ENCODE results near the gene SAP30L.
A peak's percentile ranks its signal among the peaks of the same experiment; 100 is the strongest.

SAP30L gene

DNA sequence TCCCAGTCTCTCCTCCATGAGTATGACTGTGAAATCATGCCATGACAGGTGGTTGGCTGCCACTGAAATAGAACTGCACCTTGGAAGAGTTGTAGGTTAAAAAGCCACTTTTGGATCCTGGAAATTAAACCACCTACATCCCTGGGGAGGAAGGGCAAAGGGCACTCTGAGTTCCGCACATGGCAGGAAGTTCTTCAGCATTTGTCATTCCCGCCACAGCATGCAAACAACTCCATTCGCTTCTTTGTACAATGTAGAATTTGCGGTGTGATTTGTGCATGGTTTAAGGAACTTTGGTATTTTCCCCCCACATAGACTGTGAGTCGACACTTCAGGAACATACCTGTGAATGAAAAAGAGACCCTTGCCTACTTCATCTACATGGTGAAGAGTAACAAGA lies 9.8 kb downstream of the SAP30L start:
- DNase-seq, result no peak
- in situ Hi-C loops (cut with HindIII; ENCODE audit: low pct_ligation_motif_present, low pct_unique_long_range_greater_than_20kb, low sequenced_read_pairs), result no loop called here

GRCh38 chr5:154456540-154456939 lies 10.7 kb downstream of the SAP30L start:
- DNase-seq, result no peak
- in situ Hi-C loops (cut with HindIII; ENCODE audit: low pct_ligation_motif_present, low pct_unique_long_range_greater_than_20kb, low sequenced_read_pairs), result no loop called here

- DNase-seq, result no peak
- in situ Hi-C loops (cut with HindIII; ENCODE audit: low pct_ligation_motif_present, low pct_unique_long_range_greater_than_20kb, low sequenced_read_pairs), result no loop called here
Measured at GRCh38 chr5:154459015-154459414, 13.2 kb downstream of the SAP30L start.

DNA sequence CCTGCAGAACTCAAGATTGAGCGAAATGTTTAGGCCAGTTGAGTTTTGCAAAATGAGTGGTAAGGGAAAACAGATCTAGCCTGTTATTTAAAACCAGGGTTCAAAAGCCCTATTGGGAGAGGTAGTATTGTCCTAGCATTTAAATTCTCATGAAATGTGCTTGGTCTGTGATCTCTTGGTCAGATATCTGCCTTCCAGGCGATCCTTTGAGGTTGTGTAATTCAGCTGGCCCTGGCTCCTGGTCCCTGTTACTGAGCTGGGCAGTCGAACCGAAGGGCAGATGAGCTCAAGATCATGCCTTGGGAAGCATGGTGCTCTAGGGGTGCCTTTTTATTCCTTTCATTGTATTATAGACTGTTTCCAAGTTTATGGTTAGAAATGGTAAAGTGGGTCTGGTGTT lies 14.4 kb downstream of the SAP30L start:
- no peak for DNase-seq
- in situ Hi-C loops (cut with HindIII; ENCODE audit: low pct_ligation_motif_present, low pct_unique_long_range_greater_than_20kb, low sequenced_read_pairs), result no loop called here

- in situ Hi-C loops (cut with HindIII; ENCODE audit: low pct_ligation_motif_present, low pct_unique_long_range_greater_than_20kb, low sequenced_read_pairs), result no loop called here
- peak; percentile 12 for DNase-seq
Measured at GRCh38 chr5:154461531-154461930, 15.7 kb downstream of the SAP30L start.

DNA sequence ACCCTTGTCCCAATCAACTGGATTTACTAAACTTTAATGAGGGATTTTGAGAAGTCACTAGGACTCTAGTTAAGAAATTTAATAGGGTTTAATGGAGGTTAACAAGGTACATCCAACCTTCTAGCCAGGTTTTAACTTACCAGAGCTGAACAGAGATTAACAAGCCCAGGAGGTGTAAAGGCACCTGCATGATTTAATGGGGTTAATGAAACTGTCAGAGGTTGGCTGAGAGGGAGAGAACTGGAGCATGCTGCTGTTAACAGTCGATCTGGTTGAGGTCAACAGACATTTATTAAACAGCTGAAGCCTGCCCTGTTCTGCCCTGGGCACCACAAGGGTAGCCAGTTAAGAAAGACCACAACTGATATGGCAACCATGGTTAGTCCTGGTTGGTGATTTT lies 18.6 kb downstream of the SAP30L start:
- in situ Hi-C loops (cut with HindIII; ENCODE audit: low pct_ligation_motif_present, low pct_unique_long_range_greater_than_20kb, low sequenced_read_pairs), result no loop called here
- no peak for DNase-seq

GRCh38 chr5:154465169-154465568 lies 19.4 kb downstream of the SAP30L start:
- in situ Hi-C loops (cut with HindIII; ENCODE audit: low pct_ligation_motif_present, low pct_unique_long_range_greater_than_20kb, low sequenced_read_pairs), result no loop called here
- DNase-seq, result no peak

DNA sequence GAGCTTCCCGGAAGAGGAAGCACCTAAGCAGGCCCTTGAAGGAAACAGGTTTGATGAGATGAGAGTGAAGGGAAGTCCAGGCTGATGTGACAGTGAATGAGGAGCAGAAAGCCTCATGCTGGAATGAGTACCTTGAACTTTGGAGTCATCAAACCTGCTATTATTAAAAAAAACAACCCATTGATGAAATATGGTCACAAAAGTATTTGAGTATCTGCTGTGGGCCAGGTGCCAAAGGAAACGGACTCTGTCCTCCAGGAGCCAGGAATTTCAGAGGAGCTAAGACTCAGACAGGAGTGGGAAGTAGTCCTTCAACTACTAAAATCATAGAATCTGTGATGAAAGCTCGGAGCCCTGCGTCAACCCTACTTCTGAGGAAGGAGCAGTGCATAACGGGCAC lies 20.4 kb downstream of the SAP30L start:
- no peak for DNase-seq
- in situ Hi-C loops (cut with HindIII; ENCODE audit: low pct_ligation_motif_present, low pct_unique_long_range_greater_than_20kb, low sequenced_read_pairs), result no loop called here

DNA sequence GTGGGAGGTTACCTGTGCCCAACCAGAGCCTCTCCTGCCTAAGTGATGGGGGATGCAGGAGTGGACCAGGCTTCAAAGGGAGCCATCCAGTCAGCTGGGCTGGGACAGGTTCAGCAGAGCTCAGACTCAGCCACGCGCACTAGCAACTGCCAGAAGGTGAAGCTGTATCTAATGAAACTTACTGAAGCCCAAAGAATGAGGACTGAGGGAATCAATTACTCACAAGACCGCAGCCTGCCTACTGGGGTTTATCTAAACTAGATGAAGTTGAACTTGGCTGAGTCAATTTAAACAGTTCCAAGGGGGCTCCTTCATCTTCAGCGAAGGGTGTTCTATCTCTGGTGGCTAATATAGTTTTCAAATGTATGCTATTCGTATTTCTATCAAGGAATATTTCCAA lies 20.9 kb downstream of the SAP30L start:
- in situ Hi-C loops (cut with HindIII; ENCODE audit: low pct_ligation_motif_present, low pct_unique_long_range_greater_than_20kb, low sequenced_read_pairs), result no loop called here
- DNase-seq, result no peak

DNA sequence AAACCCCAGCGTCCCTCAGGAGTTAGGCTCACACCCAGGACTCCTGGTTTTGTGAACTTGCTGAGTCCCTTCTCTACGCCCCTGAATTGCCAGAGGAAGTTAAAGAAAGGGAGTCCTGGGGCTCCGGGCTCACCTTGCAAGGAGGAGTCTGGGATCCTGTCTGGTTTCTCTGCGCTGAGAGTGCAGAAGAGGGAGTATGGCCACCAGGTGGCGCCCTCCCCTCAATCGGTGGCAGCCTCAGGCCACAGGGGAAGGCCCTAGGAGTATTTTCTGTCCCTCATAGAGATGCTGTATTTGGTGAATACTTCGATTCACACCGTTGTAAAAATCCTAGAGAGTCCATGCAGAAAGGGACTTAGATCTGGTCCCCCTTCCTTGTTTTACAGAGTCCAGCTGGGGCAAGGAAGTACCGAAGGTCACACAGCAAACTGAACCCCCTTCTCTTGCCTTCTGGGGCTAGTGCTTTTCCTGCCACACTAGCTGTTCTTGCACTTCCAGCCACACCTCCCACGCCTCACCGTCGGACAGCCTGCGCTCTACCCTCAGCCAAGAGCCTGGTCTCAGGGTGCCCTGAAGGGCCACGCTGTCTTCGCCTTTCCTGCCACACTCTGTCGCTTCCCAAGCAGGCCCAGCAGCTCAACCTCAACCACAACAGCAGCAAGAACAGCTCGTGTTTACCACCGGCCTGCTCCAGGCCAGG lies 22.0 kb downstream of the SAP30L start:
- in situ Hi-C loops (cut with HindIII; ENCODE audit: low pct_ligation_motif_present, low pct_unique_long_range_greater_than_20kb, low sequenced_read_pairs), result no loop called here
- DNase-seq, result peak; percentile 53

DNA sequence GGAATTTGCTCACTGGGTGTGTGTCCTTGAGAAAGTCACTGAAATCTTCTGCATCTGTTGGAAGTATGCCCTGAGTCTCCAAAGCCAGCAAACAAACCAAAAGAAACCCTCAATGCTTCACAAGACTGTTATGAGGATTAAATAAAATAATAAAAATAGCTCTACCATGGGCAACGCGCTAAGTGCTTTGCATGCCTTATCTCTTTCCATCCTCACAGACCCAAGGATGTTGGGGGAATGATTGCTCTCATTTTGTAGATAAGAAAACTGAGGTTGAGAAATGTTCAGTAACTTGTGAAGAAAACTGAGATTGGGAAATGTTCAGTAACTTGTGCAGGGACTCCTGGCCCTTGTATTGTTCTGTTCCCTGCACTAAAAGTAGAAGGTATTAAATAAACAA lies 24.3 kb downstream of the SAP30L start:
- in situ Hi-C loops (cut with HindIII; ENCODE audit: low pct_ligation_motif_present, low pct_unique_long_range_greater_than_20kb, low sequenced_read_pairs), result no loop called here
- DNase-seq, result no peak

- in situ Hi-C loops (cut with HindIII; ENCODE audit: low pct_ligation_motif_present, low pct_unique_long_range_greater_than_20kb, low sequenced_read_pairs), result no loop called here
- no peak for DNase-seq
Measured at GRCh38 chr5:154470947-154471870, 25.4 kb downstream of the SAP30L start.

- DNase-seq, result no peak
- in situ Hi-C loops (cut with HindIII; ENCODE audit: low pct_ligation_motif_present, low pct_unique_long_range_greater_than_20kb, low sequenced_read_pairs), result no loop called here
Measured at GRCh38 chr5:154472871-154473580, 27.2 kb downstream of the SAP30L start.

DNA sequence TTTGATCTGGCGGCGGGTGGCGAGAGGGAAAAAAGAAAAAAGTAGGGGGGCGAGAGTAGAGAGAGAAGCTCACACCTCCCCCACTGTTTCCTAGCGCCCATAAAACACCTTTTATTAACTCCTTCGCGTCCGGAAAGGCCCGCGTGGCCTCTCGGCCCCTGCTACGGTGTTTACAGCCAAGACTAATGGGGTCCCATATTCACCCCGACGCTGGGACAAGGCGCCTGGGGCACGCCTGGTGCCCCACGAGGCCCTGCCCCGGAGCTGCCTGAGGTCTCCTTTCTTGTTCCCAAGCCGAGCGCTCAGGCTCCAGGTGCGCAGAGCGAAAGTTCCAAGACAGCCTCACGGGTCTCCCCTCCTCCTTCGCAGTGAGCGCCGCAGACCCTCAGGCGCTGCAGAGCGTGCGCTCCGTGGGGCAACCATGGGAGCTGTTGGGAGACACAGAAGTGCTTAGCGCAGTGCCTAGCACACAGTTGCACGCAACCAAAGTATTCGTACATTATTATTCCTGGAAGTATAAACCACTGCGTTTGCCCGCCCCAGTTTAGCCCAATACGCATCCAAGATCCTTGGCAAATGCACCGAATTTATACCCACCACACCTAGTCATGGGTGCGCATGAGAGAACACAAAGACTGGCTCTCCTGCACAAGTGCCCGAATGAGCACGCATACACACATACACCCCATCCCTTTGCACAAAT lies 27.9 kb downstream of the SAP30L start:
- in situ Hi-C loops (cut with HindIII; ENCODE audit: low pct_ligation_motif_present, low pct_unique_long_range_greater_than_20kb, low sequenced_read_pairs), result no loop called here
- DNase-seq, result no peak

DNA sequence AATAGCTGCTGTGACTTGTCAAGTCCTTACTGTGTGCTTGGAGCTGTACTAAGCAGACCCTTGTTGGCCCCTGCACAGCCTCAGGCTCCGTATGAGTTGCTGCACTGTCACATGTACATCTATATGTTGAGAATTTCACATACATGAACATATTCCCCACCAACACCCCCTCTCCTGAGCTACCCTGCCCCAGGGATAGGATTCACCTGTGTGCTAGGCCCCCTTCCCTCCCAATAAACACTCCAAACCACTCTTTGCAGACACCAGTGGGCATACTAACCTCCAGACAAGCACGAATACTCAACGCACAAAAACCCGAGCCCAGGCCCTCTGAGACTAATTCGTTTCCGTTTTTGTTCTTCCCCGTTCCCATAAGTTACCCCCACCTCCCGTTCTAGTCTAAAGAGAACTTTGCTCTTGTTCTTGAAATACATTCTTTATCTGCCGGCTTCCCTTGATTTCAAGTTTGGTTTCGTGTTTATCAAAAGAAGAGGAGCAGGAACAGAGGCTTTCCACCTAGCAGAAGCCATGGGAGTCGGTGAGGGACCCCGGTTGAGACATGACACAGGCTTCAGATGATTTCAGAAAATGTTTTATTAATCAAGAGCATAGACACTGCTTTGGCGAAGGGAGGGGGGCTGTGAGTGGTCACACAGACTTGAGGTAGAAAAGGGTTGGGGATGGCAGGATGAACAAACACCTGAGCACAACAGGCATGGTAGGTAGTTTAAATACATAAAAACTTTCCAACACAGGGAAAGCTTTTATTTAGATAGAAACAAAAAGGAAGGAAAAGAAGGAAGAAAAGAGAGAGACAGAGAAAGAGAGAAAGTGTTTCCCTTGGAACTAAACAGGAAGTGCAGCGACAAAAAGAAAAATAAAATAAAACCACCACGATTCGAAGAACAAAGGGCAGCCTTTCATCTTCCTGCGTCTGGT lies 28.9 kb downstream of the SAP30L start:
- in situ Hi-C loops (cut with HindIII; ENCODE audit: low pct_ligation_motif_present, low pct_unique_long_range_greater_than_20kb, low sequenced_read_pairs), result no loop called here
- no peak for DNase-seq

DNA sequence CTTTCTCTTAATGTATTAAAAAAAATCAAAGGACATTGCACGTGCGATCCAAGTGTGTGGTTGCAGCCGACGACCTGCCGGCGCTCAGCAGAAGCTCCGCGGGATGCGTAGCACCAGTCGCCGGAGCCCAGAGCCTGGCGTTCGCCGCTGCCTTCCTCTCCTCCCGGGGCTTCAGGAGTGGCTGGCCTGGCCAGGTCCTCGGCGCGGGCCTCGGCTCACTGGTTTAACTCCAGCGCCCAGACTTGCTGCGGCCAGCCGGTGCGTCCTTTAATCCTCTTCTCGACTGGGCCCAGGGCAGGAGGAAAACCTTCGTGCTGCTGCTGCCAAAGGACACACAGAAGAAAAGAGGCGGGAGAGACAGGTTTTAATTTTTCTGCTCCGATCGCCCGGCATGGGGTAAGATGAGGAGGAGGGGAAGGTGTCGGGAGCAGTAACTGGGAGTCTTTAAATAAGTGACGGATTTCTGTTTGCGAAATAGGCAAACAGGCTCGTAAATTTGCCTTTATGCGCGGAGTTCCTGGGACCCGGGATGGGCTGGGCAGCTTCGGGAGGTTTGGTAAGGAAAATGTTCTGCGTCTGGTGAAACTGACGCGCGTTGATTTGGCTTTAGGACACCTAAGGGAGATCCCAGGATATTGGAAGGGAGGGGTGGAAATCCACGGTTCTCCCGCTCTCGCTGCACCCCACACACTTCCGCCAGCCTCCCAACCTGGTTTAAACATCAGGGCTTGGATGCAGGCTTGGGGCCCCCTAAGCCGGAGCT lies 30.0 kb downstream of the SAP30L start:
- DNase-seq, result no peak
- in situ Hi-C loops (cut with HindIII; ENCODE audit: low pct_ligation_motif_present, low pct_unique_long_range_greater_than_20kb, low sequenced_read_pairs), result no loop called here
